Uterus (tissue), 4 donors: ENCODE data around the gene PSMD1. TPM values are rescaled to one million over a fixed set of nuclear protein-coding genes. Genes with fewer than 3 reads are reported as not detected.
"Not testable (repeated sequence)": the region's sequence is repeated elsewhere in the genome, so short reads cannot be mapped to it uniquely, and the experiment has no call there.

Experiments
- DNase-seq, 2 donors: peaks; one replicate each; pipeline ENCODE4 v3.0.0-alpha.2; 2019 to 2020
- H3K27ac ChIP-seq, 2 donors: fragments of 200-600 bp; sonication (generic); 1 replicate in 1 of 2; 2 replicates in 1 of 2; pipeline ENCODE4 v1.5.1; 2016 to 2018
- H3K27me3 ChIP-seq, 2 donors: fragments of 200-600 bp; sonication (generic); one replicate each; pipeline ENCODE4 v1.5.1; 2018 to 2019; ENCODE audit warnings: control low read depth in 1 of 2
- H3K36me3 ChIP-seq, 2 donors: fragments of 200-600 bp; sonication (generic); one replicate each; pipeline ENCODE4 v1.5.1; 2019; ENCODE audit warnings: control low read depth in 1 of 2
- H3K4me1 ChIP-seq, 2 donors: fragments of 200-600 bp; sonication (generic); one replicate each; pipeline ENCODE4 v1.5.1; 2018 to 2019; ENCODE audit warnings: control low read depth in 1 of 2
- H3K4me3 ChIP-seq, 2 donors: fragments of 200-600 bp; sonication (generic); 1 replicate in 1 of 2; 2 replicates in 1 of 2; pipeline ENCODE4 v1.5.1; 2018 to 2019; ENCODE audit warnings: mild to moderate bottlenecking in 1 of 2
- H3K9me3 ChIP-seq, 2 donors: fragments of 200-600 bp; sonication (generic); one replicate each; pipeline ENCODE4 v1.5.1; 2019; ENCODE audit warnings: control low read depth in 1 of 2
- CTCF ChIP-seq, 4 experiments: fragments of 200-600 bp in 2 of 4; fragments of 450-650 bp in 2 of 4; sonication (generic) in 2 of 4; IDR thresholded peaks; one replicate each; pipeline ENCODE4 v1.5.1; 2016 to 2019; ENCODE audit warnings: antibody characterized with exemption in 4 of 4, mild to moderate bottlenecking in 2 of 4, moderate library complexity in 1 of 4
- POLR2A ChIP-seq, 2 donors: fragments of 450-650 bp; IDR thresholded peaks; one replicate each; pipeline ENCODE4 v1.6.1; 2016; ENCODE audit warnings: antibody characterized with exemption in 2 of 2, mild to moderate bottlenecking in 1 of 2, moderate library complexity in 1 of 2
- intact Hi-C: fragments of 100-400 bp; cut with DNase I; formaldehyde crosslinking; loops from one replicate; pipeline ENCODE4 v1.15.1; 2023; ENCODE audit warnings: low total_unique reads
- total RNA-seq, 4 donors: library from RNA; depleted of rRNA in 3 of 4; stranded (reverse); fragments of >200 nt in 3 of 4; gene quantifications; one replicate each; pipeline versions ENCODE4 v1.1.0 to v1.2.4, GENCODE V29; 2014 to 2023
- donor health status: DM: yes; HTN: yes; CAD: no.

PSMD1 gene
- total RNA-seq, 4 donors from 2014 or later = 54.4 to 96.6 (median 68.6) TPM

GRCh38 chr2:231058761-231059550, 2.3 kb downstream of the PSMD1 start:
- Histone ChIP-seq H3K4me1 (peaks cover 0 to 5% of the 10 kb centered on the region in 2 donors), H3K36me3 (no peaks in the 10 kb centered on the region), H3K27ac (no peak overlapping the region), H3K27me3 (no peaks in the 10 kb centered on the region), H3K4me3 (no peak overlapping the region), H3K9me3 (no peaks in the 10 kb centered on the region)
- intact Hi-C loops = no loop called here
- TF ChIP-seq POLR2A (IDR thresholded peaks at IDR 0.05) (no peak), CTCF (IDR thresholded peaks at IDR 0.05) (no peak)
- no peak for DNase-seq

DNA sequence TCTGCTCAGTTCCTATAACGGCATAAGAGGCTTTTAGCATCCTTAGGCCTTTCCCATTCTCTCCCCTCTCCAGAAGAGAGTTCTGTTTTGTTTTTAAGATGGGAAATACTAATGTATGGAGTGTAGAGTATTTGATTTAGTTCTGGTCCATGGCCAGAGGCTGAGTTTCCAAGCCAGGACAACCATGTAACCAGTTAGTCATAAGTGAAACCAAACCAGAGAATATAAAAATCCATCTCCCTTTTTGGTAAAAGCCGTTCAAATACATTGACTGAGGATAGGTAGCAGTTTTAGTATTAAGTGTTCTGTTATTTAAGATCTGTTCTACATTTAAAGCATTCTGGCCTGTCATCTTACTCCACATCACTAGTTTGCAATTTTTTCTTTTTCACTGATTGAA, 3.1 kb downstream of the PSMD1 start:
- intact Hi-C loops = no loop called here
- no peaks in the 10 kb centered on the region for H3K9me3 ChIP-seq
- DNase-seq = no peak
- peaks cover 0 to 5% of the 10 kb centered on the region in 2 donors for H3K4me1 ChIP-seq
- no peaks in the 10 kb centered on the region for H3K27me3 ChIP-seq
- TF ChIP-seq CTCF (IDR thresholded peaks at IDR 0.05) = no peak
- TF ChIP-seq POLR2A (IDR thresholded peaks at IDR 0.05) = no peak
- no peak overlapping the region for H3K27ac ChIP-seq
- H3K4me3 ChIP-seq = no peak overlapping the region
- H3K36me3 ChIP-seq = no peaks in the 10 kb centered on the region

GRCh38 chr2:231062776-231063175, 6.1 kb downstream of the PSMD1 start:
- TF ChIP-seq POLR2A (IDR thresholded peaks at IDR 0.05) (no peak), CTCF (IDR thresholded peaks at IDR 0.05) (no peak)
- Histone ChIP-seq H3K9me3 (no peaks in the 10 kb centered on the region), H3K4me1 (peaks cover 0 to 5% of the 10 kb centered on the region in 2 donors), H3K4me3 (no peak overlapping the region), H3K27me3 (no peaks in the 10 kb centered on the region), H3K27ac (no peak overlapping the region), H3K36me3 (no peaks in the 10 kb centered on the region)
- DNase-seq = no peak
- intact Hi-C loops = no loop called here

- TF ChIP-seq CTCF (IDR thresholded peaks at IDR 0.05) = no peak
- no peak for TF ChIP-seq POLR2A (IDR thresholded peaks at IDR 0.05)
- Histone ChIP-seq H3K27me3 (no peaks in the 10 kb centered on the region), H3K27ac (no peak overlapping the region), H3K36me3 (no peaks in the 10 kb centered on the region), H3K9me3 (no peaks in the 10 kb centered on the region), H3K4me1 (peaks cover 0 to 2% of the 10 kb centered on the region in 2 donors), H3K4me3 (no peak overlapping the region)
- intact Hi-C loops = no loop called here
- no peak for DNase-seq
Measured at GRCh38 chr2:231063347-231063746, 6.7 kb downstream of the PSMD1 start.

DNA sequence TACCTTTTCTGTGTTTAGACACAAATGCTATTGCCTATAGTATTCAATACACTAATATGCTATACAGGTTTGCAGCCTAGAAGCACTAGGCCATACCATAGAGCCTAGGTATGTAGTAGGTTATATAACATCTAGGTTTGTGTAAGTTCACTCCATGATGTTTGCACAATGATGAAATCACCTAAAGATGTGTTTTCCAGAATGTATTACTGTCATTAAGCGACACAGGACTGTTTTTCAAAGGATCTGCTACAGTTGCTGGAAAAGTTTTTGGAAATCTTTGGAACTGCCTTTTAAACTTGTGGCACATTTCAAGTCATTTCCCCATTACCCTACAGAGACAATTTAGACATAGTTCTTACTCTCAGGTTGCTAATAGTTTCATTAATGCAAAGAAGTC, 9.3 kb downstream of the PSMD1 start:
- H3K27me3 ChIP-seq = no peaks in the 10 kb centered on the region
- H3K4me3 ChIP-seq = no peak overlapping the region
- H3K36me3 ChIP-seq = peaks cover 0 to 3% of the 10 kb centered on the region in 2 donors
- H3K9me3 ChIP-seq = no peaks in the 10 kb centered on the region
- intact Hi-C loops = no loop called here
- H3K27ac ChIP-seq = no peak overlapping the region
- H3K4me1 ChIP-seq = no peaks in the 10 kb centered on the region
- DNase-seq = no peak
- TF ChIP-seq CTCF (IDR thresholded peaks at IDR 0.05) (no peak), POLR2A (IDR thresholded peaks at IDR 0.05) (no peak)

- H3K27ac ChIP-seq, H3K4me1 ChIP-seq, intact Hi-C loops, H3K4me3 ChIP-seq, H3K9me3 ChIP-seq, H3K36me3 ChIP-seq, H3K27me3 ChIP-seq, DNase-seq: not testable (repeated sequence)
Measured at GRCh38 chr2:231067531-231067930, 10.9 kb downstream of the PSMD1 start.
